HCT116 (cell line): ENCODE measurements around the gene NMU. TPM values are rescaled to one million over a fixed set of nuclear protein-coding genes. Genes with fewer than 3 reads are reported as not detected.

ENCODE experiments used
- ATAC-seq: fragments of 200-7000 bp; cut with Tn5 transposase; 2 replicates; pipeline ENCODE4 v1.9.1; 2020; ENCODE audit warnings: mild to moderate bottlenecking, moderate library complexity
- BruUV-seq: library from RNA; stranded (reverse); fragments of 400-500 nt; replicated peaks from 2 replicates; lab custom pipeline; 2021; lab: Mats Ljungman, UMichigan
- CTCF ChIA-PET: fragments of 300-600 bp; sonication (Branson Sonifier 250); formaldehyde crosslinking; loops from one replicate; lab custom pipeline; 2021; ENCODE audit warnings: antibody characterized with exemption; lab: Charles Lee
- POLR2A ChIA-PET: fragments of 300-600, 350-600 bp; sonication (Branson Sonifier 250); formaldehyde crosslinking; loops from one replicate; lab custom pipeline; 2021; ENCODE audit warnings: antibody characterized with exemption; lab: Charles Lee
- RAD21 ChIA-PET, 2 experiments: fragments of 300-600 bp; sonication (Branson Sonifier 250); formaldehyde crosslinking; loops; one replicate each; lab custom pipeline; 2023; ENCODE audit warnings: low total read pairs in 2 of 2; ENCODE audit not compliant: uncharacterized antibody in 2 of 2, unreplicated experiment in 2 of 2, low non-redundant PET in 1 of 2; lab: Charles Lee
- DNase-seq: peaks from one replicate; pipeline ENCODE4 v3.0.0-alpha.2; 2010; ENCODE audit warnings: low read depth, low spot score
- H2AFZ ChIP-seq: fragments of 200-600 bp; shearing (Covaris generic), sonication (generic); 2 replicates; pipeline ENCODE4 v1.6.1; 2017; ENCODE audit warnings: low read depth, mixed run types, mixed read lengths, antibody characterized with exemption, low read length; ENCODE audit not compliant: poor library complexity, severe bottlenecking
- H3K27ac ChIP-seq: 2 replicates; pipeline ENCODE4 v1.5.1; 2012; ENCODE audit warnings: low read depth, low read length
- H3K27me3 ChIP-seq: fragments of 200-600 bp; sonication (generic); 2 replicates; pipeline ENCODE4 v1.6.1; 2016; ENCODE audit warnings: mixed run types, low read length, mixed read lengths; ENCODE audit not compliant: insufficient read depth
- H3K36me3 ChIP-seq, 2 experiments: fragments of 200-500 bp in 1 of 2; fragments of 200-600 bp in 1 of 2; sonication (Bioruptor generic) in 1 of 2; sonication (generic) in 1 of 2; 2 replicates each; pipeline versions ENCODE4 v1.5.1 to v1.6.1; 2014 to 2016; ENCODE audit warnings: low read length in 2 of 2, inconsistent platforms in 1 of 2, mixed read lengths in 1 of 2, mixed run types in 1 of 2; ENCODE audit not compliant: insufficient read depth in 2 of 2, control insufficient read depth in 1 of 2
- H3K4me1 ChIP-seq, 2 experiments: fragments of 200-600 bp in 1 of 2; sonication (generic) in 1 of 2; 2 replicates each; pipeline versions ENCODE4 v1.5.1 to v1.6.1; 2012 to 2017; ENCODE audit warnings: low read length in 2 of 2, inconsistent platforms in 1 of 2, mild to moderate bottlenecking in 1 of 2, mixed read lengths in 1 of 2, mixed run types in 1 of 2, moderate library complexity in 1 of 2; ENCODE audit not compliant: insufficient read depth in 2 of 2, control insufficient read depth in 1 of 2
- H3K4me2 ChIP-seq: fragments of 200-600 bp; sonication (generic); 2 replicates; pipeline ENCODE4 v1.6.1; 2017; ENCODE audit warnings: mixed run types, low read length, mixed read lengths
- H3K4me3 ChIP-seq, 2 experiments: fragments of 200-600 bp in 1 of 2; sonication (generic) in 1 of 2; replicated peaks in 1 of 2; 2 replicates each; pipeline ENCODE4 v1.5.1; 2011 to 2016; ENCODE audit warnings: low read length in 2 of 2, control low read depth in 1 of 2, low read depth in 1 of 2, mild to moderate bottlenecking in 1 of 2, mixed read lengths in 1 of 2, mixed run types in 1 of 2
- H3K79me2 ChIP-seq: fragments of 200-600 bp; sonication (generic); 2 replicates; pipeline ENCODE4 v1.6.1; 2017; ENCODE audit warnings: mild to moderate bottlenecking, mixed run types, low read length, moderate library complexity, mixed read lengths; ENCODE audit not compliant: insufficient read depth
- H3K9ac ChIP-seq: fragments of 200-600 bp; sonication (generic); 2 replicates; pipeline ENCODE4 v1.6.1; 2016; ENCODE audit warnings: low read length, mixed read lengths
- H3K9me2 ChIP-seq: fragments of 200-600 bp; sonication (generic), shearing (Covaris generic); 2 replicates; pipeline ENCODE4 v1.6.1; 2017; ENCODE audit warnings: mixed run types, mild to moderate bottlenecking, moderate library complexity; ENCODE audit not compliant: insufficient read depth
- H3K9me3 ChIP-seq, 2 experiments: fragments of 200-500 bp in 1 of 2; fragments of 200-600 bp in 1 of 2; sonication (Bioruptor generic) in 1 of 2; sonication (generic) in 1 of 2; 2 replicates each; pipeline ENCODE4 v1.6.1; 2014 to 2017; ENCODE audit warnings: low read length in 2 of 2, mixed read lengths in 2 of 2, inconsistent platforms in 1 of 2, low read depth in 1 of 2, mild to moderate bottlenecking in 1 of 2, mixed run types in 1 of 2, moderate library complexity in 1 of 2; ENCODE audit not compliant: control insufficient read depth in 1 of 2, insufficient read depth in 1 of 2
- H4K20me1 ChIP-seq: fragments of 200-600 bp; sonication (generic), shearing (Covaris generic); 2 replicates; pipeline ENCODE4 v1.6.1; 2017; ENCODE audit warnings: mixed run types, mild to moderate bottlenecking, moderate library complexity; ENCODE audit not compliant: insufficient read depth
- ATF3 ChIP-seq: IDR thresholded peaks from 2 replicates; pipeline ENCODE4 v1.6.1; 2012
- CBX3 ChIP-seq: IDR thresholded peaks from 2 replicates; pipeline ENCODE4 v1.6.1; 2012; ENCODE audit warnings: low read depth
- CEBPB ChIP-seq: IDR thresholded peaks from 2 replicates; pipeline ENCODE4 v1.6.1; 2012; ENCODE audit warnings: low read depth
- EGR1 ChIP-seq: IDR thresholded peaks from 2 replicates; pipeline ENCODE4 v1.6.1; 2012; ENCODE audit warnings: low read depth
- EZH2 ChIP-seq: fragments of 200-600 bp; sonication (generic); IDR thresholded peaks from 2 replicates; pipeline ENCODE4 v1.6.1; 2017; ENCODE audit warnings: antibody characterized with exemption, mixed run types
- EZH2phosphoT487 ChIP-seq: fragments of 200-600 bp; IDR thresholded peaks from 2 replicates; pipeline ENCODE4 v1.6.1; 2018; ENCODE audit warnings: antibody characterized with exemption, borderline replicate concordance
- FOSL1 ChIP-seq: IDR thresholded peaks from 2 replicates; pipeline ENCODE4 v1.6.1; 2012; ENCODE audit warnings: low read depth
- POLR2A ChIP-seq: IDR thresholded peaks from 2 replicates; pipeline ENCODE4 v1.7.0; 2011; ENCODE audit warnings: borderline replicate concordance; ENCODE audit not compliant: insufficient read depth, insufficient read length; ENCODE audit errors: extremely low read depth
- POLR2AphosphoS5 ChIP-seq: IDR thresholded peaks from 2 replicates; pipeline ENCODE4 v1.6.1; 2011; ENCODE audit warnings: mild to moderate bottlenecking, low read depth, low read length, moderate library complexity
- RAD21 ChIP-seq: IDR thresholded peaks from 2 replicates; pipeline ENCODE4 v1.6.1; 2012; ENCODE audit warnings: low read depth, mild to moderate bottlenecking
- SP1 ChIP-seq: IDR thresholded peaks from 2 replicates; pipeline ENCODE4 v1.6.1; 2012; ENCODE audit warnings: low read depth
- YY1 ChIP-seq: IDR thresholded peaks from 2 replicates; pipeline ENCODE4 v1.6.1; 2011; ENCODE audit warnings: low read length, low read depth, moderate library complexity, mild to moderate bottlenecking; ENCODE audit not compliant: insufficient replicate concordance; ENCODE audit errors: extremely low read depth
- ZBTB33 ChIP-seq: IDR thresholded peaks from 2 replicates; pipeline ENCODE4 v1.6.1; 2011; ENCODE audit warnings: mild to moderate bottlenecking, low read length, moderate library complexity; ENCODE audit not compliant: insufficient replicate concordance; ENCODE audit errors: extremely low read depth
- ZFX ChIP-seq: fragments of 450-650 bp; IDR thresholded peaks from 2 replicates; pipeline ENCODE4 v1.6.1; 2017
- intact Hi-C: fragments of 100-400 bp; cut with micrococcal nuclease; formaldehyde crosslinking; loops from 2 replicates; pipeline ENCODE4 v1.10.0; 2022
- total RNA-seq: library from RNA; stranded (reverse); gene quantifications from one replicate; pipeline ENCODE4 v1.2.1, GENCODE V29; 2021; ENCODE audit not compliant: unreplicated experiment

NMU gene
- total RNA-seq, 1 experiment from 2014 or later = 81.1 TPM

GRCh38 chr4:55668449-55668848 lies 32.4 kb upstream of the NMU start:
- no peak for DNase-seq
- TF ChIP-seq ATF3 (no peak), CBX3 (no peak), CEBPB (no peak), YY1 (no peak), POLR2AphosphoS5 (no peak), SP1 (no peak)
- TF ChIP-seq, all 23 proteins: peak for 0
- RAD21 ChIA-PET = no interaction called here
- CTCF ChIA-PET = no interaction called here
- BruUV-seq = no TSS peak
- Histone ChIP-seq H3K9me3 (no peaks in the 10 kb centered on the region), H3K4me1 (no peaks in the 10 kb centered on the region), H3K9me2 (no peaks in the 10 kb centered on the region), H3K36me3 (no peaks in the 10 kb centered on the region), H3K4me3 (no peak overlapping the region), H3K9ac (no peak overlapping the region), H2AFZ (no peak overlapping the region), H3K27ac (no peak overlapping the region), H3K4me2 (no peak overlapping the region), H3K79me2 (no peaks in the 10 kb centered on the region), H4K20me1 (no peaks in the 10 kb centered on the region), H3K27me3 (no peaks in the 10 kb centered on the region)
- intact Hi-C loops = no loop called here
- ATAC-seq = no peak
- POLR2A ChIA-PET = no interaction called here

DNA sequence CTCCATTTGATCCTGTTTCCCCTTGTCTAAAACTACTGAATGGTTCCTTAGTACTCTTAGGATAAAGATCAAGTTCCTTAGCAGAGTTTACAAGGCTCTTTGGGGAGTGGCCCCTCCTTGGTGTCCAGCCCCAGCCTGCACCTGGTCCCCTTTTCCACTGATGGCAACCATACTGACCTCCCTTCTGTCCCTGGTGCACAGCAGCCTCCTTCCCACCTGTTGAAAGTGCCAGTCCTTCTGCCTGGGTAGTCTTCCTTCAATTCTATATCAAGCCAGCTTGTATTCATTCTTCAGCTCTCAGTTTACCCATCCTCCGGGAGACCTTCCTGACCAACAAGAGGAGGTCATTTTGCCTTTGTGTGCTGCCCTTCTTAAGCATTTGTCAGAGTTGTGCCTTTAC lies 30.4 kb upstream of the NMU start:
- CTCF ChIA-PET = no interaction called here
- no peaks in the 10 kb centered on the region for H3K9me3 ChIP-seq
- H3K79me2 ChIP-seq = no peaks in the 10 kb centered on the region
- no peak overlapping the region for H2AFZ ChIP-seq
- H4K20me1 ChIP-seq = no peaks in the 10 kb centered on the region
- no peak overlapping the region for H3K4me2 ChIP-seq
- H3K9ac ChIP-seq = no peak overlapping the region
- POLR2A ChIA-PET = no interaction called here
- TF ChIP-seq EGR1 (no peak), ATF3 (no peak), EZH2 (no peak), ZFX (no peak), SP1 (no peak), POLR2A (no peak), EZH2phosphoT487 (no peak), ZBTB33 (no peak), RAD21 (no peak), CEBPB (no peak), FOSL1 (no peak)
- DNase-seq (no peak), ATAC-seq (no peak)
- no TSS peak for BruUV-seq
- H3K36me3 ChIP-seq = no peaks in the 10 kb centered on the region
- no peaks in the 10 kb centered on the region for H3K9me2 ChIP-seq
- RAD21 ChIA-PET = no interaction called here
- intact Hi-C loops = no loop called here
- H3K27me3 ChIP-seq = no peaks in the 10 kb centered on the region
- no peak overlapping the region for H3K27ac ChIP-seq
- H3K4me1 ChIP-seq = peaks cover 0 to 5% of the 10 kb centered on the region in 2 experiments; a peak in 1 of 4 replicates
- H3K4me3 ChIP-seq = no peak overlapping the region
